Thoracic aorta (tissue), 2 donors: Measurements from ENCODE around the gene ASAP2. TPM values are rescaled to one million over a fixed set of nuclear protein-coding genes. Genes with fewer than 3 reads are reported as not detected.
A peak's percentile ranks its signal among the peaks of the same experiment; 100 is the strongest.

Experiments
- ATAC-seq: fragments of 150-250 bp; one replicate; pipeline ENCODE4 v1.8.0; 2017; ENCODE audit warnings: low read depth; ENCODE audit not compliant: insufficient number of reproducible peaks, low FRiP score
- DNase-seq: peaks from one replicate; pipeline ENCODE4 v3.0.0-alpha.2; 2020; ENCODE audit warnings: low spot score
- H3K27ac ChIP-seq, 2 donors: fragments of 200-600 bp; sonication (generic); 1 replicate in 1 of 2; 2 replicates in 1 of 2; pipeline ENCODE4 v1.5.1; 2016; ENCODE audit warnings: mild to moderate bottlenecking in 2 of 2, moderate library complexity in 2 of 2
- H3K27me3 ChIP-seq: fragments of 200-600 bp; sonication (generic); replicated peaks from 2 replicates; pipeline ENCODE4 v1.6.0; 2016; ENCODE audit warnings: mild to moderate bottlenecking; ENCODE audit not compliant: insufficient read depth
- H3K36me3 ChIP-seq: fragments of 200-600 bp; sonication (generic); one replicate; pipeline ENCODE4 v1.5.1; 2016
- H3K4me1 ChIP-seq, 2 donors: fragments of 200-600 bp; sonication (generic); 1 replicate in 1 of 2; 2 replicates in 1 of 2; pipeline versions ENCODE4 v1.5.1 to v1.6.0; 2016; ENCODE audit warnings: low read depth in 2 of 2, mild to moderate bottlenecking in 1 of 2; ENCODE audit not compliant: control insufficient read depth in 1 of 2
- H3K4me3 ChIP-seq: fragments of 200-600 bp; sonication (generic); 2 replicates; pipeline ENCODE4 v1.5.1; 2016; ENCODE audit warnings: mild to moderate bottlenecking
- H3K9me3 ChIP-seq: fragments of 200-600 bp; sonication (generic); 2 replicates; pipeline ENCODE4 v1.5.1; 2016
- CTCF ChIP-seq: fragments of 200-600 bp; sonication (generic); IDR thresholded peaks from one replicate; pipeline ENCODE4 v1.5.1; 2019; ENCODE audit warnings: antibody characterized with exemption
- total RNA-seq, 2 donors: library from RNA; depleted of rRNA; stranded (reverse); fragments of >200 nt; gene quantifications; one replicate each; pipeline versions ENCODE4 v1.1.0 to v1.2.3, GENCODE V29; 2016

ASAP2 gene
- total RNA-seq, 2 donors from 2014 or later: 58.1 to 102 TPM

GRCh38 chr2:9258501-9258900, 51.9 kb downstream of the ASAP2 start:
- peak overlapping the region; percentile 27 for H3K4me3 ChIP-seq
- peaks cover 51 to 77% of the 10 kb centered on the region in 2 donors for H3K4me1 ChIP-seq
- peak overlapping the region; percentile 79 to 81 for H3K27ac ChIP-seq

GRCh38 chr2:9258953-9259399, 52.4 kb downstream of the ASAP2 start:
- Histone ChIP-seq H3K27ac (peak overlapping the region; percentile 79 to 81), H3K4me1 (peaks cover 54 to 81% of the 10 kb centered on the region in 2 donors), H3K27me3 (no peaks in the 10 kb centered on the region), H3K9me3 (no peaks in the 10 kb centered on the region), H3K36me3 (no peaks in the 10 kb centered on the region), H3K4me3 (peak overlapping the region; percentile 27)
- no peak for TF ChIP-seq CTCF
- DNase-seq (no peak), ATAC-seq (no peak)

More at GRCh38 chr2:9258501-9258900, 51.9 kb downstream of the ASAP2 start:
- ATAC-seq: no peak
- DNase-seq: no peak
- Histone ChIP-seq H3K36me3 (no peaks in the 10 kb centered on the region), H3K27me3 (no peaks in the 10 kb centered on the region), H3K9me3 (no peaks in the 10 kb centered on the region)
- no peak for TF ChIP-seq CTCF

- ATAC-seq (peak; percentile 37), DNase-seq (no peak)
- no peak for TF ChIP-seq CTCF
- Histone ChIP-seq H3K9me3 (no peaks in the 10 kb centered on the region), H3K27me3 (no peaks in the 10 kb centered on the region), H3K4me3 (no peak overlapping the region), H3K36me3 (no peaks in the 10 kb centered on the region), H3K27ac (peak overlapping the region; percentile 79 to 81), H3K4me1 (peaks cover 62 to 89% of the 10 kb centered on the region in 2 donors)
Measured at GRCh38 chr2:9260464-9260918, 53.9 kb downstream of the ASAP2 start.

- Histone ChIP-seq H3K4me3 (no peak overlapping the region), H3K27me3 (no peaks in the 10 kb centered on the region), H3K36me3 (no peaks in the 10 kb centered on the region), H3K27ac (peak overlapping the region; percentile 79 to 81), H3K4me1 (peaks cover 57 to 84% of the 10 kb centered on the region in 2 donors), H3K9me3 (no peaks in the 10 kb centered on the region)
- no peak for TF ChIP-seq CTCF
- ATAC-seq: peak; percentile 32
- no peak for DNase-seq
Measured at GRCh38 chr2:9261231-9261883, 54.7 kb downstream of the ASAP2 start.

GRCh38 chr2:9262671-9263171, 56.1 kb downstream of the ASAP2 start:
- Histone ChIP-seq H3K9me3 (no peaks in the 10 kb centered on the region), H3K27ac (peak overlapping the region; percentile 74 to 81), H3K27me3 (no peaks in the 10 kb centered on the region), H3K4me3 (peak overlapping the region; percentile 62), H3K36me3 (no peaks in the 10 kb centered on the region), H3K4me1 (peaks cover 56 to 70% of the 10 kb centered on the region in 2 donors)
- DNase-seq: no peak
- ATAC-seq: no peak
- TF ChIP-seq CTCF: no peak
